Pancreas (tissue), 10 donors: ENCODE measurements around the gene FAM43B. TPM values are rescaled to one million over a fixed set of nuclear protein-coding genes. Genes with fewer than 3 reads are reported as not detected.

Experiments
- ATAC-seq, 4 donors: fragments of 200-7000 bp; cut with Tn5 transposase; one replicate each; pipeline versions ENCODE4 v1.8.0 to v1.9.1; 2020; ENCODE audit warnings: mild to moderate bottlenecking in 4 of 4, moderate library complexity in 4 of 4
- DNase-seq, 6 donors: peaks; one replicate each; pipeline ENCODE4 v3.0.0-alpha.2; 2020
- FAIRE-seq: peaks from 2 replicates; lab custom pipeline; 2012; peaks lifted over from hg19 to GRCh38; lab: Jason Lieb, UNC
- H3K27ac ChIP-seq, 4 donors: fragments of 200-600 bp; sonication (generic); 1 replicate in 3 of 4; 2 replicates in 1 of 4; pipeline versions ENCODE4 v1.5.0 to v1.8.0; 2020
- H3K27me3 ChIP-seq, 4 donors: fragments of 200-600 bp; one replicate each; pipeline ENCODE4 v1.8.0; 2021
- H3K36me3 ChIP-seq, 3 donors: fragments of 200-600 bp; sonication (generic) in 1 of 3; one replicate each; pipeline versions ENCODE4 v1.5.0 to v1.8.0; 2020 to 2021
- H3K4me1 ChIP-seq, 3 donors: fragments of 200-600 bp; one replicate each; pipeline ENCODE4 v1.8.0; 2021
- H3K4me3 ChIP-seq, 4 donors: fragments of 200-600 bp; sonication (generic) in 2 of 4; one replicate each; pipeline versions ENCODE4 v1.5.0 to v1.8.0; 2020 to 2021
- H3K9me3 ChIP-seq, 4 donors: fragments of 200-600 bp; one replicate each; pipeline ENCODE4 v1.8.0; 2021
- CTCF ChIP-seq, 4 donors: fragments of 200-600 bp; sonication (generic) in 3 of 4; IDR thresholded peaks; one replicate each; pipeline versions ENCODE4 v1.5.0 to v1.8.0; 2021; ENCODE audit warnings: antibody characterized with exemption in 4 of 4
- whole genome bisulfite sequencing, 2 donors: extraction: QIAGEN DNeasy Blood & Tissue Kit; methylation state at CpG; one replicate each; pipeline ENCODE4 v1.1.7; 2013; 5-methylcytosine and 5-hydroxymethylcytosine counted together
- intact Hi-C, 3 donors: fragments of 100-400 bp; cut with DNase I; formaldehyde crosslinking; loops; one replicate each; pipeline versions ENCODE4 v1.11.1 to v1.14.2; 2022
- polyA plus RNA-seq, 2 donors: library from polyadenylated mRNA; stranded (reverse); fragments of 200-250 nt; gene quantifications; one replicate each; pipeline ENCODE4 v1.2.3, GENCODE V29; 2013
- total RNA-seq, 6 donors: library from RNA; stranded (reverse); fragmentation: NEBNext Ultra II Directional in 4 of 6; extraction: Animal tissue kit (Norgen Biotek cat#: 25700) in 4 of 6; gene quantifications; one replicate each; pipeline versions ENCODE4 v1.2.1 to v1.2.4, GENCODE V29; 2021 to 2023
- donor health status: healthy with polysubstance abuse.
- donor health status: DM: no; HTN: no; CAD: no; lungs with moderate emphysema.
- donor health status: DM: no; HTN: no; CAD: no.
- donor health status: control.
- donor health status: control.
- donor health status: Bipolar disorder and iron deficiency.
- donor health status: DM: yes; HTN: yes; CAD: no.
- donor health status: DM: no; HTN: no; CAD: no.
- donor health status: DM: no; HTN: no; CAD: no.
- donor health status: DM: yes; HTN: yes; CAD: no.

The FAM43B gene
- total and polyA plus RNA-seq, 8 donors, result 0.14 to 0.72 (median 0.28) TPM; not detected in 1

- no peak for FAIRE-seq
- ATAC-seq, result no peak
- no peak overlapping the region for H3K4me3 ChIP-seq
- WGBS, 2 donors, result 77% methylated on average over 5 of the region's 5 CpGs
- intact Hi-C loops, result no loop called here
- no peaks in the 10 kb centered on the region for H3K4me1 ChIP-seq
- H3K27ac ChIP-seq, result no peak overlapping the region
- DNase-seq, result no peak
- no peak for TF ChIP-seq CTCF (IDR thresholded peaks at IDR 0.05)
- H3K36me3 ChIP-seq, result no peaks in the 10 kb centered on the region
- H3K9me3 ChIP-seq, result no peaks in the 10 kb centered on the region
- no peaks in the 10 kb centered on the region for H3K27me3 ChIP-seq
Observed at GRCh38 chr1:20571427-20571826, 19.1 kb downstream of the FAM43B start.

- Histone ChIP-seq H3K27me3 (no peaks in the 10 kb centered on the region), H3K4me3 (no peak overlapping the region), H3K27ac (no peak overlapping the region), H3K4me1 (no peaks in the 10 kb centered on the region), H3K36me3 (no peaks in the 10 kb centered on the region), H3K9me3 (no peaks in the 10 kb centered on the region)
- DNase-seq (no peak), FAIRE-seq (no peak), ATAC-seq (no peak)
- TF ChIP-seq CTCF (IDR thresholded peaks at IDR 0.05), result no peak
- 69 to 71% methylated on average over 1 of the region's 1 CpG for WGBS, 2 donors
- intact Hi-C loops, result no loop called here
Observed at GRCh38 chr1:20573987-20574386, 21.6 kb downstream of the FAM43B start.

- FAIRE-seq, result no peak
- H3K9me3 ChIP-seq, result no peaks in the 10 kb centered on the region
- no peak overlapping the region for H3K27ac ChIP-seq
- intact Hi-C loops, result no loop called here
- WGBS, 2 donors, result 20 to 27% methylated on average over 18 of the region's 18 CpGs
- peak in 3 of 4 donors; percentile 66 to 88 (median 84) for ATAC-seq
- DNase-seq, result peak; percentile 39 to 81 (median 59)
- H3K36me3 ChIP-seq, result no peaks in the 10 kb centered on the region
- no peaks in the 10 kb centered on the region for H3K4me1 ChIP-seq
- H3K27me3 ChIP-seq, result no peaks in the 10 kb centered on the region
- H3K4me3 ChIP-seq, result no peak overlapping the region
- TF ChIP-seq CTCF (IDR thresholded peaks at IDR 0.05), result peak; percentile 28 to 41 (median 32)
Observed at GRCh38 chr1:20574686-20575540, 22.5 kb downstream of the FAM43B start.

GRCh38 chr1:20575541-20576336 lies 23.4 kb downstream of the FAM43B start:
- DNase-seq, result no peak
- no peak for FAIRE-seq

More at GRCh38 chr1:20575541-20576336, 23.4 kb downstream of the FAM43B start:
- ATAC-seq, result no peak
- intact Hi-C loops, result no loop called here
- H3K27me3 ChIP-seq, result no peaks in the 10 kb centered on the region
- no peaks in the 10 kb centered on the region for H3K9me3 ChIP-seq
- no peak overlapping the region for H3K4me3 ChIP-seq
- H3K36me3 ChIP-seq, result no peaks in the 10 kb centered on the region
- H3K4me1 ChIP-seq, result no peaks in the 10 kb centered on the region
- peak in 1 of 4 donors; percentile 2 for TF ChIP-seq CTCF (IDR thresholded peaks at IDR 0.05)
- no peak overlapping the region for H3K27ac ChIP-seq
- 64 to 71% methylated on average over 10 of the region's 10 CpGs for WGBS, 2 donors
